MV-4-11 (cell line): Measurements from ENCODE around the gene SORT1.
"Not testable (repeated sequence)": the region's sequence is repeated elsewhere in the genome, so short reads cannot be mapped to it uniquely, and the experiment has no call there.

ENCODE experiments used
- DNase-seq: peaks from one replicate; lab custom pipeline; 2025; lab: John Stamatoyannopoulos, UW

The SORT1 gene

GRCh38 chr1:109379907-109380306 is 17.8 kb downstream of the SORT1 start:
- no peak for DNase-seq

- DNase-seq: no peak
These were observed 18.3 kb downstream of the SORT1 start for GRCh38 chr1:109379422-109379821.

- no peak for DNase-seq
These were observed 20.0 kb downstream of the SORT1 start for GRCh38 chr1:109377698-109378097.

- not testable (repeated sequence) for DNase-seq
These were observed 24.0 kb downstream of the SORT1 start for GRCh38 chr1:109373696-109374095.

- DNase-seq: no peak
These were observed 24.6 kb downstream of the SORT1 start for GRCh38 chr1:109373126-109373525.

- DNase-seq: no peak
These were observed 25.4 kb downstream of the SORT1 start for GRCh38 chr1:109372281-109372680.

- DNase-seq: peak; percentile 71
These were observed 26.4 kb downstream of the SORT1 start for GRCh38 chr1:109371341-109371739.

GRCh38 chr1:109370712-109371340 is 26.9 kb downstream of the SORT1 start:
- peak; percentile 74 for DNase-seq

- DNase-seq: peak; percentile 72
These were observed 28.5 kb downstream of the SORT1 start for GRCh38 chr1:109369167-109369746.

- no peak for DNase-seq
These were observed 29.3 kb downstream of the SORT1 start for GRCh38 chr1:109368464-109368863.

GRCh38 chr1:109367626-109368025 is 30.1 kb downstream of the SORT1 start:
- no peak for DNase-seq

GRCh38 chr1:109365642-109366204 is 32.0 kb downstream of the SORT1 start:
- DNase-seq: no peak

GRCh38 chr1:109361649-109362048 is 36.1 kb downstream of the SORT1 start:
- DNase-seq: no peak

- peak; percentile 9 for DNase-seq
These were observed 36.6 kb downstream of the SORT1 start for GRCh38 chr1:109361069-109361468.

- no peak for DNase-seq
These were observed 40.1 kb downstream of the SORT1 start for GRCh38 chr1:109357616-109358015.

GRCh38 chr1:109356915-109357314 is 40.8 kb downstream of the SORT1 start:
- DNase-seq: no peak

- no peak for DNase-seq
These were observed 41.2 kb downstream of the SORT1 start for GRCh38 chr1:109356505-109356904.

GRCh38 chr1:109354929-109355328 is 42.8 kb downstream of the SORT1 start:
- DNase-seq: no peak

GRCh38 chr1:109351457-109351856 is 46.3 kb downstream of the SORT1 start:
- no peak for DNase-seq

GRCh38 chr1:109350655-109351054 is 47.1 kb downstream of the SORT1 start:
- no peak for DNase-seq

- DNase-seq: no peak
These were observed 47.5 kb downstream of the SORT1 start for GRCh38 chr1:109350182-109350581.

- DNase-seq: no peak
These were observed 50.2 kb downstream of the SORT1 start for GRCh38 chr1:109347511-109347910.
